Measurements from ENCODE around the gene ITGB8.

ITGB8 gene

GRCh38 chr7:20343941-20344340 lies 13.2 kb downstream of the ITGB8 start:
- DNase-seq = no peak

- no peak for DNase-seq
Measured at GRCh38 chr7:20344396-20344795, 13.7 kb downstream of the ITGB8 start.

- no peak for DNase-seq
Measured at GRCh38 chr7:20346577-20346976, 15.9 kb downstream of the ITGB8 start.

- DNase-seq = no peak
Measured at GRCh38 chr7:20347680-20348079, 17.0 kb downstream of the ITGB8 start.

- DNase-seq = no peak
Measured at GRCh38 chr7:20348125-20348807, 17.6 kb downstream of the ITGB8 start.

- DNase-seq = no peak
Measured at GRCh38 chr7:20350518-20350951, 19.8 kb downstream of the ITGB8 start.

GRCh38 chr7:20350996-20351692 lies 20.4 kb downstream of the ITGB8 start:
- no peak for DNase-seq

- DNase-seq = no peak
Measured at GRCh38 chr7:20351901-20352300, 21.2 kb downstream of the ITGB8 start.

GRCh38 chr7:20352573-20353306 lies 22.0 kb downstream of the ITGB8 start:
- DNase-seq = peak; percentile 27

GRCh38 chr7:20354610-20355528 lies 24.2 kb downstream of the ITGB8 start:
- DNase-seq = no peak

GRCh38 chr7:20358106-20358505 lies 27.4 kb downstream of the ITGB8 start:
- DNase-seq = no peak

GRCh38 chr7:20358762-20359282 lies 28.1 kb downstream of the ITGB8 start:
- no peak for DNase-seq

GRCh38 chr7:20359341-20359963 lies 28.8 kb downstream of the ITGB8 start:
- DNase-seq = no peak

GRCh38 chr7:20362574-20363253 lies 32.0 kb downstream of the ITGB8 start:
- DNase-seq = no peak

- DNase-seq = no peak
Measured at GRCh38 chr7:20364571-20365196, 34.0 kb downstream of the ITGB8 start.

- DNase-seq = no peak
Measured at GRCh38 chr7:20365486-20365885, 34.8 kb downstream of the ITGB8 start.

- DNase-seq = peak; percentile 78
Measured at GRCh38 chr7:20374399-20374798, 43.7 kb downstream of the ITGB8 start.

GRCh38 chr7:20376796-20377195 lies 46.1 kb downstream of the ITGB8 start:
- DNase-seq = no peak

- no peak for DNase-seq
Measured at GRCh38 chr7:20381406-20382034, 50.8 kb downstream of the ITGB8 start.

GRCh38 chr7:20383351-20383750 lies 52.7 kb downstream of the ITGB8 start:
- DNase-seq = no peak

All from NCI-H2227 treated with DMSO at 0.1 percent for 48 hours (cell line).